Common myeloid progenitor, CD34-positive (primary cell): Measurements from ENCODE around the gene CCDC54.

ENCODE experiments used
- CTCF ChIA-PET: fragments of 350-600 bp; sonication (Branson Sonifier 250); formaldehyde crosslinking; loops from one replicate; lab custom pipeline; 2021; ENCODE audit warnings: antibody characterized with exemption; lab: Charles Lee
- POLR2A ChIA-PET: fragments of 350-600 bp; sonication (Branson Sonifier 250); formaldehyde crosslinking; loops from one replicate; lab custom pipeline; 2021; ENCODE audit warnings: antibody characterized with exemption; lab: Charles Lee
- DNase-seq, 3 donors: peaks; one replicate each; pipeline versions ENCODE4 v3.0.0 to v3.0.0-alpha.2; 2013
- H3K27ac ChIP-seq, 2 experiments: 1 replicate in 1 of 2; 2 replicates in 1 of 2; pipeline ENCODE4 v1.7.0; 2013; ENCODE audit warnings: inconsistent platforms in 2 of 2, low read length in 2 of 2, mild to moderate bottlenecking in 2 of 2, low read depth in 1 of 2, moderate library complexity in 1 of 2; ENCODE audit not compliant: severe bottlenecking in 2 of 2, insufficient read depth in 1 of 2, poor library complexity in 1 of 2
- H3K27me3 ChIP-seq, 5 experiments: replicated peaks in 2 of 5; 1 replicate in 3 of 5; 2 replicates in 2 of 5; pipeline versions ENCODE4 v1.6.1 to v1.7.0; 2013; ENCODE audit warnings: low read length in 4 of 5, mild to moderate bottlenecking in 2 of 5, moderate library complexity in 2 of 5, inconsistent platforms in 1 of 5; ENCODE audit not compliant: insufficient read depth in 5 of 5, control insufficient read depth in 4 of 5
- H3K36me3 ChIP-seq, 4 experiments: 1 replicate in 2 of 4; 2 replicates in 2 of 4; pipeline versions ENCODE4 v1.6.1 to v1.7.0; 2013; ENCODE audit warnings: low read length in 3 of 4, control low read depth in 1 of 4, mild to moderate bottlenecking in 1 of 4; ENCODE audit not compliant: control insufficient read depth in 4 of 4, insufficient read depth in 4 of 4
- H3K4me1 ChIP-seq, 4 experiments: 1 replicate in 3 of 4; 2 replicates in 1 of 4; pipeline versions ENCODE4 v1.6.1 to v1.7.1; 2013; ENCODE audit warnings: low read length in 3 of 4, mild to moderate bottlenecking in 3 of 4, control low read depth in 1 of 4, inconsistent platforms in 1 of 4, moderate library complexity in 1 of 4; ENCODE audit not compliant: control insufficient read depth in 4 of 4, insufficient read depth in 4 of 4; ENCODE audit errors: control extremely low read depth in 1 of 4
- H3K4me3 ChIP-seq, 7 experiments: 1 replicate in 4 of 7; 2 replicates in 3 of 7; pipeline versions ENCODE4 v1.5.1 to v1.7.0; 2013; ENCODE audit warnings: mild to moderate bottlenecking in 7 of 7, low read length in 6 of 7, moderate library complexity in 6 of 7, inconsistent platforms in 2 of 7, low read depth in 2 of 7, control low read depth in 1 of 7; ENCODE audit not compliant: insufficient read depth in 4 of 7, control insufficient read depth in 1 of 7; ENCODE audit errors: extremely low read depth in 1 of 7
- H3K9me3 ChIP-seq, 5 experiments: 1 replicate in 4 of 5; 2 replicates in 1 of 5; pipeline versions ENCODE4 v1.6.1 to v1.7.1; 2013; ENCODE audit warnings: low read length in 4 of 5, mild to moderate bottlenecking in 2 of 5, inconsistent platforms in 1 of 5, low read depth in 1 of 5, moderate library complexity in 1 of 5; ENCODE audit not compliant: control insufficient read depth in 4 of 5, insufficient read depth in 2 of 5; ENCODE audit errors: control extremely low read depth in 1 of 5
- WGBS: methylation state at CpG from one replicate; pipeline ENCODE4 v1.1.5; 2013; ENCODE audit not compliant: insufficient coverage; 5-methylcytosine and 5-hydroxymethylcytosine counted together

Gene CCDC54

DNA sequence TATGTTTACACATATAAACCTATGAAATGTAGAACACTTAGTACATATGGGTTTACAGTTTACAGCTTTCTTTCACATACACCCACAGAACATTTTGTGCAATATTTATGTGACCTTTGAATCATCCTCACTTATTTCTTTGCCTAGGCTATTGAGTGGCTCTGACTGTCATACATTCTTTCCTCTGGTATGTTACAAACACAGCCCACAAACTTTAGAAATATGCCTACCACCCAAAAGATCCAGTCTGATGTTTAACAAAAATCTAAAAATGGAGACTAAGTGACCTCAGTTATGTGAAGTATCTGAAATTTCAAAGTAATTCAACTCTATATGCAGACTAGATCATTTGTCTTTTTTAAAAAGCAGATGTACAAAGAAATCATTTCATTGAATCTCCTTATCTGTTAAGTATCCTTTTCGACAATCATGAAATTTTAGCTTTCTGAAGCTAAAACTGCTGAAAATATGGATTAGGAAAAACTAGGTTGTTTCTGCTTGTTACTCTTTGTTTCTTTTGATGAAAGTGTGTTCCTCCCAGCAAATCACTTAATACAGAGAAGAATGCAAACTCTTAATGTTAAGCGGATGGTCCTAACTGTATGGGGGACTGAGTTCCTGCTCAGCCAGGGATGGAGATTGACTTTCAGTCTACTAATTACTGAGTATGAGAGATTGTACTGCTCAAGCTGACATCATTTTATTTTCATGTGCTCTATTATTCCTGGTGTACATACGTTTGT is 27.7 kb downstream of the CCDC54 start:
- H3K27ac ChIP-seq, result no peak overlapping the region
- H3K9me3 ChIP-seq, result peaks cover 0 to 11% (median 5%) of the 10 kb centered on the region in 5 experiments
- H3K4me1 ChIP-seq, result no peaks in the 10 kb centered on the region
- DNase-seq, result no peak
- H3K27me3 ChIP-seq, result no peaks in the 10 kb centered on the region
- POLR2A ChIA-PET, result no interaction called here
- CTCF ChIA-PET, result interaction anchor here (1.1 to 1.5 kb wide), 4 partner anchors 12 to 133 kb away, joined by 3 to 4 read pairs (median 3); no protein-coding TSS in a partner anchor
- WGBS, result 100% methylated on average over 1 of the region's 3 CpGs
- no peaks in the 10 kb centered on the region for H3K36me3 ChIP-seq
- H3K4me3 ChIP-seq, result no peak overlapping the region

- H3K4me1 ChIP-seq, result no peaks in the 10 kb centered on the region
- no peak overlapping the region for H3K27ac ChIP-seq
- 44% methylated on average over 2 of the region's 2 CpGs for WGBS
- H3K36me3 ChIP-seq, result no peaks in the 10 kb centered on the region
- peaks cover 4 to 18% (median 5%) of the 10 kb centered on the region in 5 experiments for H3K9me3 ChIP-seq
- no peak for DNase-seq
- POLR2A ChIA-PET, result no interaction called here
- CTCF ChIA-PET, result no interaction called here
- H3K4me3 ChIP-seq, result no peak overlapping the region
- no peaks in the 10 kb centered on the region for H3K27me3 ChIP-seq
These were observed 30.1 kb downstream of the CCDC54 start for GRCh38 chr3:107407355-107407754.

GRCh38 chr3:107408513-107408912 is 31.3 kb downstream of the CCDC54 start:
- H3K27me3 ChIP-seq, result no peaks in the 10 kb centered on the region
- 98% methylated on average over 5 of the region's 5 CpGs for WGBS
- peaks cover 3 to 18% (median 5%) of the 10 kb centered on the region in 5 experiments for H3K9me3 ChIP-seq
- no peak overlapping the region for H3K4me3 ChIP-seq
- ChIA-PET CTCF (interaction anchor here (0.6 to 2.0 kb wide), 2 partner anchors 36 to 136 kb away, joined by 3 to 8 read pairs; no protein-coding TSS in a partner anchor), POLR2A (no interaction called here)
- no peaks in the 10 kb centered on the region for H3K36me3 ChIP-seq
- no peak overlapping the region for H3K27ac ChIP-seq
- H3K4me1 ChIP-seq, result no peaks in the 10 kb centered on the region
- no peak for DNase-seq

GRCh38 chr3:107409365-107409764 is 32.1 kb downstream of the CCDC54 start:
- ChIA-PET CTCF (interaction anchor here (1.3 to 2.3 kb wide), 5 partner anchors 10 to 174 kb away, joined by 4 to 12 read pairs (median 8); no protein-coding TSS in a partner anchor), POLR2A (no interaction called here)
- H3K27me3 ChIP-seq, result no peaks in the 10 kb centered on the region
- no peak overlapping the region for H3K27ac ChIP-seq
- whole genome bisulfite sequencing, result no CpG with 5 or more reads among the region's 2 CpGs
- no peaks in the 10 kb centered on the region for H3K4me1 ChIP-seq
- DNase-seq, result peak in 2 of 3 donors; percentile 31 to 44
- no peak overlapping the region for H3K4me3 ChIP-seq
- H3K36me3 ChIP-seq, result no peaks in the 10 kb centered on the region
- H3K9me3 ChIP-seq, result peaks cover 3 to 18% (median 5%) of the 10 kb centered on the region in 5 experiments

GRCh38 chr3:107410606-107411005 is 33.4 kb downstream of the CCDC54 start:
- Histone ChIP-seq H3K27ac (no peak overlapping the region), H3K9me3 (peaks cover 3 to 18% (median 5%) of the 10 kb centered on the region in 5 experiments), H3K4me3 (no peak overlapping the region), H3K36me3 (no peaks in the 10 kb centered on the region), H3K4me1 (no peaks in the 10 kb centered on the region), H3K27me3 (no peaks in the 10 kb centered on the region)
- CTCF ChIA-PET, result interaction anchor here (2.0 to 2.3 kb wide), 2 partner anchors 11 to 19 kb away, joined by 8 to 12 read pairs; no protein-coding TSS in a partner anchor
- no peak for DNase-seq
- POLR2A ChIA-PET, result no interaction called here
- no CpG with 5 or more reads among the region's 1 CpG for WGBS

DNA sequence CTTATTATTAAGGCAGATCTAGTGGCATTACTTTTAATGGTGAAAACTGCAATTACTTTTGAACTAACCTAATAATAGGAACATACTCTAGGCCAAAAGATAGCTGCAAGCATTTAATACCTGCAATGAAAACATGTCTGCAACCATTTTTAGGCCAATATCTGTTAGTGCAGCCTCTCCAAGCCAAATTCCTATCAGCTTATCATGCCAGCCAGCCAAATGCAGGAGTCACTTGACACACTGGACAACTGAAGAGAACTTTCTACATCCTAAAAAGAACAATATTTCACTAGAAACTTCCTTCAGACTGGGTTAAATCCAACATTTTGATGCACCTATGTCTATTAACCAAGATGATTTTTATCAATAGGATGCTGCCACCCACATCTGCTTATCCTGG is 33.8 kb downstream of the CCDC54 start:
- CTCF ChIA-PET, result interaction anchor here (2.0 to 2.3 kb wide), 2 partner anchors 11 to 18 kb away, joined by 8 to 12 read pairs; no protein-coding TSS in a partner anchor
- Histone ChIP-seq H3K4me3 (no peak overlapping the region), H3K27me3 (no peaks in the 10 kb centered on the region), H3K36me3 (no peaks in the 10 kb centered on the region), H3K9me3 (peaks cover 3 to 18% (median 5%) of the 10 kb centered on the region in 5 experiments), H3K4me1 (no peaks in the 10 kb centered on the region), H3K27ac (no peak overlapping the region)
- POLR2A ChIA-PET, result no interaction called here
- no peak for DNase-seq

- no peak for DNase-seq
- ChIA-PET CTCF (interaction anchor here (1.3 to 2.3 kb wide), 2 partner anchors 10 to 140 kb away, joined by 5 to 11 read pairs; no protein-coding TSS in a partner anchor), POLR2A (no interaction called here)
- Histone ChIP-seq H3K27me3 (no peaks in the 10 kb centered on the region), H3K4me1 (no peaks in the 10 kb centered on the region), H3K27ac (no peak overlapping the region), H3K4me3 (no peak overlapping the region), H3K9me3 (peaks cover 3 to 18% (median 5%) of the 10 kb centered on the region in 5 experiments), H3K36me3 (no peaks in the 10 kb centered on the region)
- no CpG with 5 or more reads among the region's 2 CpGs for WGBS
These were observed 34.5 kb downstream of the CCDC54 start for GRCh38 chr3:107411779-107412178.
